Fibroblast of peridontal ligament (primary cell): Measurements from ENCODE around the gene RELCH.

ENCODE experiments used
- DNase-seq: peaks from one replicate; pipeline ENCODE4 v3.0.0-alpha.2; 2010; ENCODE audit errors: extremely low read depth

The RELCH gene

GRCh38 chr18:62321201-62321600 is 134.1 kb downstream of the RELCH start:
- DNase-seq = no peak

- DNase-seq = no peak
These were observed 136.6 kb downstream of the RELCH start for GRCh38 chr18:62323483-62324180.

- no peak for DNase-seq
These were observed 137.2 kb downstream of the RELCH start for GRCh38 chr18:62324181-62324828.

- no peak for DNase-seq
These were observed 138.1 kb downstream of the RELCH start, which contains the start of gene TNFRSF11A for GRCh38 chr18:62324917-62325805. TNFRSF11A (plus strand) TSS chr18:62325310; CDS start chr18:62325353, 43 bp downstream.

GRCh38 chr18:62325806-62326645 is 139.0 kb downstream of the RELCH start:
- DNase-seq = peak; percentile 13

- no peak for DNase-seq
These were observed 139.7 kb downstream of the RELCH start for GRCh38 chr18:62326646-62327348.

GRCh38 chr18:62327977-62328376 is 140.9 kb downstream of the RELCH start:
- DNase-seq = no peak

- DNase-seq = no peak
These were observed 141.8 kb downstream of the RELCH start for GRCh38 chr18:62328586-62329525.

GRCh38 chr18:62329691-62330454 is 142.8 kb downstream of the RELCH start:
- no peak for DNase-seq

- DNase-seq = no peak
These were observed 143.6 kb downstream of the RELCH start for GRCh38 chr18:62330650-62331049.

- no peak for DNase-seq
These were observed 144.7 kb downstream of the RELCH start for GRCh38 chr18:62331581-62332356.

- no peak for DNase-seq
These were observed 145.4 kb downstream of the RELCH start for GRCh38 chr18:62332431-62332830.

- no peak for DNase-seq
These were observed 146.1 kb downstream of the RELCH start for GRCh38 chr18:62332964-62333695.

- no peak for DNase-seq
These were observed 147.1 kb downstream of the RELCH start for GRCh38 chr18:62334120-62334519.

GRCh38 chr18:62335494-62335893 is 148.4 kb downstream of the RELCH start:
- DNase-seq = no peak

- DNase-seq = no peak
These were observed 149.6 kb downstream of the RELCH start for GRCh38 chr18:62336618-62337017.

- DNase-seq = no peak
These were observed 150.3 kb downstream of the RELCH start for GRCh38 chr18:62337336-62337735.
